Epithelial cell of proximal tubule (primary cell): Measurements from ENCODE around the gene HSF5. TPM values are rescaled to one million over a fixed set of nuclear protein-coding genes. Genes with fewer than 3 reads are reported as not detected.

Experiments used
- DNase-seq: peaks from one replicate; pipeline ENCODE4 v3.0.0-alpha.2; 2011; ENCODE audit warnings: low read depth
- H3K4me3 ChIP-seq: 2 replicates; pipeline ENCODE4 v1.5.1; 2011; ENCODE audit warnings: low read depth, mild to moderate bottlenecking, low read length
- total RNA-seq: library from RNA; depleted of rRNA; stranded (reverse); fragments of >200 nt; gene quantifications from 2 replicates; pipeline ENCODE4 v1.2.3, GENCODE V29; 2015
- TF ChIP-seq, protein P1 (sequence below): conservative IDR thresholded peaks from 2 replicates; pipeline ENCODE4 v1.5.1; 2012; ENCODE audit warnings: low read depth, mild to moderate bottlenecking, low read length

Gene HSF5
- total RNA-seq, 1 donor from 2014 or later, result 0.29 TPM

GRCh38 chr17:58388302-58389190 is 99.7 kb downstream of the HSF5 start:
- no peak for DNase-seq
- H3K4me3 ChIP-seq, result no peak overlapping the region
- TF ChIP-seq, protein P1, sequence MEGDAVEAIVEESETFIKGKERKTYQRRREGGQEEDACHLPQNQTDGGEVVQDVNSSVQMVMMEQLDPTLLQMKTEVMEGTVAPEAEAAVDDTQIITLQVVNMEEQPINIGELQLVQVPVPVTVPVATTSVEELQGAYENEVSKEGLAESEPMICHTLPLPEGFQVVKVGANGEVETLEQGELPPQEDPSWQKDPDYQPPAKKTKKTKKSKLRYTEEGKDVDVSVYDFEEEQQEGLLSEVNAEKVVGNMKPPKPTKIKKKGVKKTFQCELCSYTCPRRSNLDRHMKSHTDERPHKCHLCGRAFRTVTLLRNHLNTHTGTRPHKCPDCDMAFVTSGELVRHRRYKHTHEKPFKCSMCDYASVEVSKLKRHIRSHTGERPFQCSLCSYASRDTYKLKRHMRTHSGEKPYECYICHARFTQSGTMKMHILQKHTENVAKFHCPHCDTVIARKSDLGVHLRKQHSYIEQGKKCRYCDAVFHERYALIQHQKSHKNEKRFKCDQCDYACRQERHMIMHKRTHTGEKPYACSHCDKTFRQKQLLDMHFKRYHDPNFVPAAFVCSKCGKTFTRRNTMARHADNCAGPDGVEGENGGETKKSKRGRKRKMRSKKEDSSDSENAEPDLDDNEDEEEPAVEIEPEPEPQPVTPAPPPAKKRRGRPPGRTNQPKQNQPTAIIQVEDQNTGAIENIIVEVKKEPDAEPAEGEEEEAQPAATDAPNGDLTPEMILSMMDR, result no peak

DNA sequence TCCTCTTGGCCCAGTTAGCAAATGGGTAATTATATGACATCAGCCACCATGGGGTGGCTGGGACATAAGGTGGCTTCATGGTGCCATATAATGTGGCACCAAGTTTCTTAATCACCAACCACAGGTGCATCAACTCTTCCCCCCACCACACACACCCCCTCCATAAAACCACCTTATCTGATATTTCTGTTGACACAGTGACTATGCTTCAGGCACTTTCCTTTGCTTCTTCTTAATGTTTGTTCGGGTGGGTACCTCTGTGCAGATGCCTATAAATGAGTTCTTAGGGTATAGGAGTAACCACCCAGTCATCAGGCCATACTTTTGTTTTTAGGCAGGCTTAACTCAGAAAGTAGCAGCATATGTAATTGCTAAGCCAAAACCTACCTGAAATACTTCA is 100.4 kb downstream of the HSF5 start:
- no peak for DNase-seq
- TF ChIP-seq, protein P1, result no peak
- H3K4me3 ChIP-seq, result no peak overlapping the region

GRCh38 chr17:58386708-58387107 is 101.5 kb downstream of the HSF5 start:
- no peak overlapping the region for H3K4me3 ChIP-seq
- DNase-seq, result no peak
- TF ChIP-seq, protein P1, result no peak

GRCh38 chr17:58385359-58385899 is 102.8 kb downstream of the HSF5 start:
- H3K4me3 ChIP-seq, result no peak overlapping the region
- no peak for DNase-seq
- TF ChIP-seq, protein P1, result no peak

- H3K4me3 ChIP-seq, result no peak overlapping the region
- DNase-seq, result no peak
- TF ChIP-seq, protein P1, result no peak
Measured at GRCh38 chr17:58384897-58385296, 103.3 kb downstream of the HSF5 start.

GRCh38 chr17:58383892-58384462 is 104.2 kb downstream of the HSF5 start:
- TF ChIP-seq, protein P1, result no peak
- no peak overlapping the region for H3K4me3 ChIP-seq
- DNase-seq, result no peak

- TF ChIP-seq, protein P1, result no peak
- H3K4me3 ChIP-seq, result no peak overlapping the region
- no peak for DNase-seq
Measured at GRCh38 chr17:58382872-58383242, 105.4 kb downstream of the HSF5 start.
